OCI-LY3 (cell line): ENCODE results near the gene RASSF1.

Experiments
- H2AFZ ChIP-seq: fragments of 200-600, 300-600 bp; shearing (Covaris generic); 2 replicates; pipeline ENCODE4 v1.6.0; 2014; ENCODE audit warnings: antibody characterized with exemption, low read depth, low read length
- H3K27ac ChIP-seq: fragments of 200-600, 300-600 bp; sonication (generic); 2 replicates; pipeline ENCODE4 v1.5.1; 2014; ENCODE audit warnings: mild to moderate bottlenecking, low read length, moderate library complexity, mixed read lengths
- H3K27me3 ChIP-seq: fragments of 200-600, 300-600 bp; sonication (generic); 2 replicates; pipeline ENCODE4 v1.6.1; 2014; ENCODE audit warnings: low read depth, low read length, mixed read lengths
- H3K36me3 ChIP-seq: fragments of 200-600, 300-600 bp; sonication (generic); replicated peaks from 2 replicates; pipeline ENCODE3; 2014; ENCODE audit warnings: low read depth, low read length, mixed read lengths
- H3K4me1 ChIP-seq: fragments of 300-600, 200-600 bp; sonication (generic); 2 replicates; pipeline ENCODE4 v1.6.1; 2014; ENCODE audit warnings: low read length, mixed read lengths
- H3K4me2 ChIP-seq: fragments of 200-600, 300-600 bp; sonication (generic); 2 replicates; pipeline ENCODE4 v1.6.1; 2014; ENCODE audit warnings: low read length, mixed read lengths
- H3K4me3 ChIP-seq: fragments of 300-600, 200-600 bp; sonication (generic); 2 replicates; pipeline ENCODE4 v1.5.1; 2014; ENCODE audit warnings: antibody characterized with exemption, mild to moderate bottlenecking, low read length, moderate library complexity
- H3K79me2 ChIP-seq: fragments of 300-600, 200-600 bp; shearing (Covaris generic); 2 replicates; pipeline ENCODE4 v1.6.1; 2014; ENCODE audit warnings: mild to moderate bottlenecking, low read length, mixed read lengths
- H3K9ac ChIP-seq: fragments of 300-600, 200-600 bp; shearing (Covaris generic); 2 replicates; pipeline ENCODE4 v1.6.0; 2014; ENCODE audit warnings: mild to moderate bottlenecking, low read length, moderate library complexity
- H3K9me3 ChIP-seq: fragments of 200-600, 300-600 bp; shearing (Covaris generic); 2 replicates; pipeline ENCODE4 v1.6.1; 2014; ENCODE audit warnings: low read length, mixed read lengths; ENCODE audit not compliant: insufficient read depth
- H4K20me1 ChIP-seq: fragments of 200-600, 300-600 bp; sonication (generic); 2 replicates; pipeline ENCODE4 v1.6.1; 2016; ENCODE audit warnings: low read length, mixed read lengths; ENCODE audit not compliant: insufficient read depth
- EZH2phosphoT487 ChIP-seq: fragments of 200-600 bp; shearing (Covaris generic); IDR thresholded peaks from 2 replicates; pipeline ENCODE4 v1.6.1; 2018; ENCODE audit warnings: antibody characterized with exemption, mixed run types, low read depth
- TF ChIP-seq, protein P1 (sequence below): fragments of 200-600, 300-600 bp; sonication (generic); IDR thresholded peaks from 2 replicates; pipeline ENCODE4 v1.5.1; 2014; ENCODE audit warnings: antibody characterized with exemption, low read length, low read depth

RASSF1 gene

GRCh38 chr3:50319181-50319893 is 21.3 kb downstream of the RASSF1 start:
- Histone ChIP-seq H3K36me3 (peaks cover 24% of the 10 kb centered on the region), H3K4me1 (peaks cover 31% of the 10 kb centered on the region), H2AFZ (no peak overlapping the region), H4K20me1 (no peaks in the 10 kb centered on the region), H3K4me3 (no peak overlapping the region), H3K9ac (no peak overlapping the region), H3K79me2 (peaks cover 19% of the 10 kb centered on the region), H3K27ac (no peak overlapping the region), H3K9me3 (no peaks in the 10 kb centered on the region), H3K27me3 (no peaks in the 10 kb centered on the region), H3K4me2 (no peak overlapping the region)
- TF ChIP-seq, protein P1, sequence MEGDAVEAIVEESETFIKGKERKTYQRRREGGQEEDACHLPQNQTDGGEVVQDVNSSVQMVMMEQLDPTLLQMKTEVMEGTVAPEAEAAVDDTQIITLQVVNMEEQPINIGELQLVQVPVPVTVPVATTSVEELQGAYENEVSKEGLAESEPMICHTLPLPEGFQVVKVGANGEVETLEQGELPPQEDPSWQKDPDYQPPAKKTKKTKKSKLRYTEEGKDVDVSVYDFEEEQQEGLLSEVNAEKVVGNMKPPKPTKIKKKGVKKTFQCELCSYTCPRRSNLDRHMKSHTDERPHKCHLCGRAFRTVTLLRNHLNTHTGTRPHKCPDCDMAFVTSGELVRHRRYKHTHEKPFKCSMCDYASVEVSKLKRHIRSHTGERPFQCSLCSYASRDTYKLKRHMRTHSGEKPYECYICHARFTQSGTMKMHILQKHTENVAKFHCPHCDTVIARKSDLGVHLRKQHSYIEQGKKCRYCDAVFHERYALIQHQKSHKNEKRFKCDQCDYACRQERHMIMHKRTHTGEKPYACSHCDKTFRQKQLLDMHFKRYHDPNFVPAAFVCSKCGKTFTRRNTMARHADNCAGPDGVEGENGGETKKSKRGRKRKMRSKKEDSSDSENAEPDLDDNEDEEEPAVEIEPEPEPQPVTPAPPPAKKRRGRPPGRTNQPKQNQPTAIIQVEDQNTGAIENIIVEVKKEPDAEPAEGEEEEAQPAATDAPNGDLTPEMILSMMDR = no peak
- TF ChIP-seq EZH2phosphoT487 = no peak

DNA sequence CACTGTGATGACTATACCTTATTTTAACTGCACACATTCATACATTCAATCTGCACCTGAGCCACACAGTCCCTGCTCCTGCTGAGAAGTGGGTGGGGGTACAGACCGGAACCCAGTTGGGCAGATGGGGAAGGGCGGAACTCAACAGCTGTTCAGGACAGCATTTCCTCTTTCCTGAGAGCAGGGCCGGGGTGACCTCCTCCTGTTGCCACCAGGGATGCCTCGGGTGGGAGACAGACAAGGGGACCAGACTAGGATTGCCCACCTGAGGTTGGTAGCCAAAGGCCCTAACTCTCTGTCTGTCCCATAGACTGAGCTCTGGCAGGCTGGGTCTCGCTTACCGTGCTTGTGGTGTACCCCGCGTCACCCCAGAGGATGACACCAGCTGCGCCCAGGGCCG is 22.0 kb downstream of the RASSF1 start:
- TF ChIP-seq, protein P1 = no peak
- TF ChIP-seq EZH2phosphoT487 = no peak
- Histone ChIP-seq H3K4me3 (no peak overlapping the region), H3K4me1 (peaks cover 31% of the 10 kb centered on the region), H2AFZ (no peak overlapping the region), H3K9me3 (no peaks in the 10 kb centered on the region), H3K36me3 (peaks cover 21% of the 10 kb centered on the region), H3K27ac (no peak overlapping the region), H3K27me3 (no peaks in the 10 kb centered on the region), H3K9ac (no peak overlapping the region), H3K4me2 (no peak overlapping the region), H4K20me1 (no peaks in the 10 kb centered on the region), H3K79me2 (peaks cover 19% of the 10 kb centered on the region)

- Histone ChIP-seq H3K9ac (no peak overlapping the region), H3K27me3 (no peaks in the 10 kb centered on the region), H4K20me1 (no peaks in the 10 kb centered on the region), H3K4me3 (no peak overlapping the region), H3K4me2 (no peak overlapping the region), H3K27ac (no peak overlapping the region), H3K79me2 (peaks cover 19% of the 10 kb centered on the region), H3K9me3 (no peaks in the 10 kb centered on the region), H3K4me1 (peaks cover 30% of the 10 kb centered on the region), H2AFZ (no peak overlapping the region), H3K36me3 (peaks cover 21% of the 10 kb centered on the region)
- TF ChIP-seq EZH2phosphoT487 = no peak
- TF ChIP-seq, protein P1 = no peak
These were observed 22.5 kb downstream of the RASSF1 start for GRCh38 chr3:50318163-50318562.

GRCh38 chr3:50317300-50317699 is 23.3 kb downstream of the RASSF1 start:
- peaks cover 21% of the 10 kb centered on the region for H3K4me1 ChIP-seq
- H3K4me3 ChIP-seq = no peak overlapping the region
- peaks cover 19% of the 10 kb centered on the region for H3K79me2 ChIP-seq
- no peak overlapping the region for H2AFZ ChIP-seq
- no peak overlapping the region for H3K27ac ChIP-seq
- H3K9me3 ChIP-seq = no peaks in the 10 kb centered on the region
- no peaks in the 10 kb centered on the region for H3K27me3 ChIP-seq
- H3K36me3 ChIP-seq = peaks cover 21% of the 10 kb centered on the region
- no peak overlapping the region for H3K9ac ChIP-seq
- no peak overlapping the region for H3K4me2 ChIP-seq
- no peaks in the 10 kb centered on the region for H4K20me1 ChIP-seq
- TF ChIP-seq EZH2phosphoT487 = no peak
- TF ChIP-seq, protein P1 = no peak
